Right renal cortex interstitium (tissue), 3 donors: ENCODE results near the gene NRXN3. TPM values are rescaled to one million over a fixed set of nuclear protein-coding genes. Genes with fewer than 3 reads are reported as not detected.
A peak's percentile ranks its signal among the peaks of the same experiment; 100 is the strongest.
"Not testable (repeated sequence)": the region's sequence is repeated elsewhere in the genome, so short reads cannot be mapped to it uniquely, and the experiment has no call there.

ENCODE experiments used
- DNase-seq, 3 donors: peaks; one replicate each; pipeline ENCODE4 v3.0.0-alpha.2; 2013; ENCODE audit warnings: low read depth in 3 of 3, low spot score in 2 of 3
- polyA plus RNA-seq, 3 donors: library from polyadenylated mRNA; unstranded; fragments of 120-200 nt; gene quantifications; one replicate each; pipeline ENCODE4 v1.2.1, GENCODE V29; 2013; ENCODE audit not compliant: insufficient read length in 3 of 3

NRXN3 gene
- polyA plus RNA-seq, 3 donors: 5.6 to 6.7 (median 5.9) TPM

DNA sequence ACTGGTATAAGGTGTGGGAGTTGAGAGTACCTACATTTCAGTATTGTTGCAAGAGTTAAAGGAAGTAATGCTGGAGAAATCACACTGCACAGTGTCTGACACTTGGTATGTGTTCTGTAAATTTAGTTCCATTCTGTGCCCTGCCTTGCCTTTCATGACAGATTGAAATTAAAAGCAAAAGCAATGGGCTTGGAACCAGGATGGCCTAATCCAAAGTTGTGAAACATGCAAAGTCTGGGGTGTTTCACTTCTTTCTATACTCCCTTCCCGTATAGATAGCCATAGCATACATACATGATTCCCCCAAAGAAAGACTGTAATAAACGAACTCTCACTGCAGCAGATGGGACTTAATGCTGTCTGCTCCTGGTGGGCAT lies 281.1 kb downstream of the NRXN3 start:
- DNase-seq: no peak

DNA sequence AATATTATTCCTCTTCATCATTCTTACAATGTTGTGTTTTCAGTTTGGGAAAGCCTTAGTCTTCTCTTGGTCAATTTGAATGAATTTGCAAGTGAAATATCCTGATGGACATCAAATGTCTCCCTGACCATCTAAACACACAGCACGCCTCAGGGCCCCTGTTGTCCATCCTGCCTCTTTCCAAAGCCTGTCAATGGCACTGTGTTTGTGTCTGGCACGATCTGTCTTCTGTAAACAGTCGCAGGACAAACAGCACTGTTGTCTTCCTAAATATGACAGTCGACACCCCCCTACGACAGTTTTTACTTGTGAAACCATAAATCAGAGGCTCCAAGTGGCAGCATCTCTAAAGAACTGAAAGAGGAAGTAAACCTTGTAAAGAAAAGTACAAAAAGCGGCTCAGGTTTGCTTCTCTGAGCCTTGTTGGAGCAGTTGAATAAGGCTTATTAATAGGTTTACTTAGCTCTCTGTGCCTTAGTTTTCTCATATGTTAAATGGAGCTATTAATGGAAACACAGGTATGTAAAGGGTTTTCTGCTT lies 285.8 kb downstream of the NRXN3 start:
- no peak for DNase-seq

DNA sequence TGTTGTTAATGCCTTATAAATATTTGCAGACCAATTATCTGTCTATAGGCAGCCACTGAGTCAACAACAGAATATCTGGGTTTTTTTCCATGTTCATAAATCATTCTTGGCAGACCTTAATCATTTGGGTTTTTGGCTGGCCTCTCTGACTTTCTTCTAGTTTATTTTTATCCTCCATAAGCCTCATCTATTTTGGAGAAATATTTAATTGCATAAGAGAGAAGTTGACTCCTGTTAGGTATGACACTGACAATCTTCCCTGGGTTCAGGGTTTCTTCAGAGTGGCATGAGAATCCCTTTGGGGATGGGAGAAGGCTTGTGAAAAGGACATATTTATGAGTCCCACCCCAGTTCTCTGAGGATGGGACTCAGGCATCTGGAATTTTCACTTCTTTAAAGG lies 299.8 kb downstream of the NRXN3 start:
- DNase-seq: no peak

DNA sequence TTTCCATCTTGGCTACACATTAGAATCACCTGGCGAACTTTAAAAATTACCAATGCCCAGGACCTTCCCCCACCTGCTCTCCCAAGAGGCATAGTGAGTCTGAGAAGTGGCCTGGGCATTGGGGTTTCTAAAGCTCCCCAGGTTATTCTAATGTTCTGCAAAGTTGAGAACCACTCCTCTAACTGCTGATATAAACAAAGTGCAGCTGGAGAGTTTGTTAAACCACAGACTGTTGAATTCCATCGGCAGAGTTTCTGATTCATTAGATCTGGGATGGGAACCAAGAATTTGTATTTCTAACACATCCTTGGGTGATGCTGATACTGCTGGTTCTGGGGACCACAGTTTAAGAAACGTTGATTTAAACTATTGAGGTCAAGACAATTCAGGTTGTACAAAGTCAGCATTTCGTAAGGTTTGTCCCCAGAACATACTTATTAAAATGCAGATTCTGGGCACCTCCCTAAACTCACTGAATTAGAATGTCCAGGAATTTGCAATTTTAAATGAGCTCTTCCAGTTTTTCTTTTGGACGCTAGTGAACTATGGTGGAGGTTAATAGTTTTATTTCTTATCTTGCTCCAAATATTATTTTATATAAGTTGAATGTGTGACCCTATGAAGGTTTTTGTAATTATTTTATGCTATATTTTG lies 309.1 kb downstream of the NRXN3 start:
- DNase-seq: no peak

DNA sequence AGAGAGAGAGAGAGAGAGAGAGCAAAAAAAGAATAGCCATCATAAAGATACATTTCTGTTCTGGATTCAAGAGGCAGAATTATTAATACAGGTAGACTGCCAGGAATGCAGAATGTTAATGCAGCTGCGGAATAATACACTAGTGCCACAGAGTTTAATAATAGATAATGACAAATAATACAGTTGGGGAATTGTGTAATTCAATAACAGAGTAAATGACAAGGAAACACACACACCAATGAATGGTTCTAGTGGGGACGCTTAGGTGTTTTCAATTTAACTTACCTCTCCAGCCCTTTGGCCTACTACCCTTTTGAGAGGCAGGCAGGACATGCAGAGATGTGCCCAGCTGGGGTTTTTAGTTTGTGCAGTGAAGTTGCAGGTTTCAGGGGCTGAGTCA lies 313.9 kb downstream of the NRXN3 start:
- no peak for DNase-seq

DNA sequence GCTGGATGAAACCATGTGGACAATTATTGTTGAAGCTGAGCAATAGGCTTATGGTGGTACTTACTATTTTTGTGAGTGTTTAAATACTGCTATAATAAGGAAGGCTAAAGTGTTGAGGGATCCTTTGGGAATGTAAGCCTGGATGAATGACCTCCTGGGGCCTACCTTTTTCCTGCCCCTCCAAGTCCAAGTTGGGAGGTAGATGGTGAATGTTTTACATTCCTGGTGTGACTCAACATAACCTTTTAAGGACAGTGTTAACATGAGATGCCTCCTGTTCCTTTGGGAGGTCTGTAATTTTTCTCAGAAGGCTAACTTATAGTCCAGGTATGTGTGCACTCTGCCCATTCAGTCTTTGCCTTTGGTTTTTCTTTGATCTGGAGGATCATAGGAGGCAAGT lies 315.9 kb downstream of the NRXN3 start:
- no peak for DNase-seq

DNA sequence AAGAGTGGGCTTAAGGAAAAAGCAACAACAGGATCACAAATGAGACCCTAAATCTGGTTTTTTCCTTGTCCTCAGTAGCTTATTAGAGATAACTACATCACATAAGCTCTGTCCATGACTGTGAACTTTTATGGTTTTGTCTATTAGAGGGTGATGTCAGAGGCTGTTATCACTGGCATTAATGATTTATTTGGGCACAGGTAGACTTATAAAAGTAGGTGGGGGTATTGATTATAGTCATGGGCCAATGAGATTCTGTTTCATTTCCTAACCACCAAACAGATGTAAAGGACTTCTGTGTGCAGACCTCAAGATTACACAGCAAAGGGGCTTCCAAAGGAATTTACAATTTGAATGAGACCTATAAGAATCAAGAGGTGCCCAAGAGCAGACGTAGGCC lies 316.4 kb downstream of the NRXN3 start:
- no peak for DNase-seq

DNA sequence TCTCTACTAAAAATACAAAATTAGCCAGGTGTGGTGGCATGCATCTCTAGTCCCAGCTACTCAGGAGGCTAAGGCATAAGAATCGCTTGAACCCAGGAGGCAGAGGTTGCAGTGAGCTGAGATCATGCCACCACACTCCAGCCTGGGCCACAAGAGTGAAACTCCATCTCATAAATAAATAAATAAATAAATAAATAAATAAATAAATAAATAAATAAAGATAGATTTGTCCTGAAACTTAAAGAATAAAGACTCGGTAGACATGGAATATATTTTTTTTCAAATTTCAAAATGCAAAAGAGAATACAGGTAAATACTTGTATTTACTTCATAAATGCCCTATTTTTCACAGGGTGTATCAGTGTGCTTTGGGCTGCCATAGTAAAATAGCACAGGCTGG lies 317.4 kb downstream of the NRXN3 start:
- DNase-seq: not testable (repeated sequence)

DNA sequence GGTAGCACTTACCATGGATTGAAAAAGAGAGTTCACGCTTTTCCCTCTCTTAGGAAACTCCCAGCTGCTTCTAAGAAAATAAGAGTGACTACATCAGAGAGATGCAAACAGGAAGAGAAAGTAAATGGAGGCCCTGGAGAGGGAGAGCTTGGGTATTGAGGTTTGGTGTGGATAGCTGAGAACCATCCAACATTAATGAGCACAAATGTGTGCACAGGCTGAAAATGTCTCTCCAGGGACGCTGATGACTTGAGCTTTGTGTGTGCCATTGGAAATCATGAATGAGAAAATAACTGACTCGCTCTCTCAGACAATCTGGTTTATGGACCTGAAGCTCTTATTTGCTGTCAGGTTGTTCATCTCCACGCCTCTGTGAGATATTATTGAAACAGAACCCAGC lies 318.8 kb downstream of the NRXN3 start:
- no peak for DNase-seq

DNA sequence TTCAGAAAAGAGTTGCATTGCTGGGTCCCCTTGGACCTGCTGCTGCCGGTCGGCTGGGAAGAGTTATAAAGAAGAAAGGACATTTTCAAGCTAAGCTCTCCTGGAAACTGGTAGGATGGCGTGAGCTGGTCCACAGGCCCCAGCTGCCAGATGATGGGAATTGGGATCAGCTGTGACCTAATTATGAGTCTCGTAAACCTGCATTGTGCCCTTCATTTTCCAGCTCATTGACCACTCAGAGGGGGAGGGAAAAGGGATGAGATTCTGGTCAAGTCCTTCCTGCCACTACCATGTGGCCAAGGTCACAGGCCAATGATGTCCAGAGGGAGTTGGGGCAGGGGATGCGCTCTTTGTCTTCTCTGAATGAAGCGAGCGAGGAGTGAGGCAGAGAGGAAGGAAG lies 320.9 kb downstream of the NRXN3 start:
- no peak for DNase-seq

DNA sequence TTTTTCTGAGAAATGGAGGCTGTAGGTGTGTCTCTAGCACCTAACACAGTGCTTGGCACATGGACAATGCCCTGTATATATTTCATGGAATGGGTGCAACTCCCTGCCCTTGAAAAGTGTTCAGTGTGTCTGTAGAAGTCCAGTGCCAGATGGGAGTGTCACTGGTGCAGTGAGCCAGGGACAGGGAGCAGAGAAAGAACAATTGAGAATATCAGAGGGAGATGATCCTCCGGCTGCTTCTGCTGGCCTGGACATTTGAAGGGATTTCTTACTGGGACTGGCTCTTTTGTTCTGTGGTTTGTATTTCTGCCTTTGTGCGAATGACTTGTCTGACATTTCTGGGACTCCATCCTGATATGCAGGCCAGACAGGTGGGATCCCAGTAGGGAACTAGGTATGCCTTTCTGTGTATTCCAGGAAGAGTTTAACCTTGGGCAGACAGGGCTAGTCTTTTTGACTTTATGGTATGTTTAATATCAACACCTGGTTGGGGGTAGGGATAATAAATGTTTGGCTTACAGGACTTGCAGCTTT lies 328.0 kb downstream of the NRXN3 start:
- no peak for DNase-seq

DNA sequence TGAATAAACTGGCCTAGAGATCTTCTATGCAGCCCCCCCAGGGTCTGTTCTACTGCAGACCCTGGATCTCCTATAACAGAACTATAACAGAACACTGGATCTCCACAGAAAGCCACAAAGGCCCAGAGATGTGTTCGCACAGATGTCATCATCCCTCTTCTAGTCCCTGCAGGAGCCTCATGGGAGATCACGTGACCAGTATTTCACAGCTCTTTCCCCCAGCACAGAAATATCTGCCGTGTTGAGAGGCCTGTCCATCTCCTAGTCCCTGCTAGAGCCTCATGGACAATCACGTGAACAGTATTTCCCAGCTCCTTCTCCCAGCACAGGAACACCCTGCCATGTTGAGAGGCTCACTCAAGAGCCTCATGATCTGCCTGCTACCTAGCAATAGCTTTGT lies 331.7 kb downstream of the NRXN3 start:
- DNase-seq: no peak

DNA sequence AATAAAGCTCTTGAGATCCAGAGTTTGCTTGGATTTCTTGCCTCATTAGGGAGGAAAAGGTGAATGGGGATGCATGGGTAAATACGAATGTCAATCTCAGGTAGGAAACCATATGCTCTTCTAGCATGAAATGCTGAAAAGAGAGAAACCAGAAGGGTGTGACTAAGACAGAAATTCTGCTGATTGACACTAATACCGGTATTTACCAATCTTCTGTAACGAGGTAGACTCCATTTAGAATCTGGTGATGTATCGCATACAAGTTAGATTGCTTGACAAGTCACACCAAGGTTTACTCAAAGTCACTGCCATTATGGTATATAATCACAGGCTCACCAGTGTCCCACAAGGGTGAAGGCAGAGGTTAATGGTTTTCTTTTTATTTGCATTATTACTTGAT lies 337.9 kb downstream of the NRXN3 start:
- no peak for DNase-seq

DNA sequence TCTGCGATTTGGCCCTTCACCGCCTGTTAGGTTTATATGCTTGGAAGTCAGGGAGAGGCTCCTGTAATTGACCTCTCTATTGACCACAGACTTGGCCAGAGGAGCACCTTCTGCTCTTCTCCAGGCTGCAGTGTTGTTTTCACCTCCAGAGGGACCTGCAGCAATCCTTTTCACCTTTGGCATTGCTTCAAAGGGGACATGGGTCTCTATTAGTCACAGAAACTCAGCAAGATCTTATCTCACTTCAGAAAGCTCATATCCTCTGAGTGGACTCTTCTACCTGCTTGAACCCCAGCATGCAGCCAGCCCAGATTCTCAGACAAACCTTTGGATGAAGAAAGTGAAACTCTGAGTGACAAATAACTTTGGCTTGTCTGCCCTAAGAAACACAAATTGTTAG lies 339.3 kb downstream of the NRXN3 start:
- DNase-seq: no peak

DNA sequence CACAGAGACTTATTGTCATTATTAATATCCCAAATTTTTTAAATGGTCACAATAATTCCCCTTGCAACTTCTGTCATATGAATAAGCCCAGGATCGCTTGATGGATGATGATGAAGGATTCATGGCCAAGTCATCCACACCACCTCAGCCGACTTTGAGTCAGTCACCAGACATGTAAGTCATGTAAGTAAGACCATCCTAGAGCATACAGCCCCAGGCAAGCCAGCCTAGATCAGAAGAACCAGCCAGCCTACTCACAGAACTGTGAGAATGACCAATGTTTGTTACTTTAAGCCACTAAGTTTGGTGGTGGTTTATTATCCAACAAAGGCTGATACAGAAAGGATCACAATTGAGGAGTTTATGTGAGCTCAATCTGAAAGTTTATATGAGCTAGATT lies 341.8 kb downstream of the NRXN3 start:
- DNase-seq: no peak

DNA sequence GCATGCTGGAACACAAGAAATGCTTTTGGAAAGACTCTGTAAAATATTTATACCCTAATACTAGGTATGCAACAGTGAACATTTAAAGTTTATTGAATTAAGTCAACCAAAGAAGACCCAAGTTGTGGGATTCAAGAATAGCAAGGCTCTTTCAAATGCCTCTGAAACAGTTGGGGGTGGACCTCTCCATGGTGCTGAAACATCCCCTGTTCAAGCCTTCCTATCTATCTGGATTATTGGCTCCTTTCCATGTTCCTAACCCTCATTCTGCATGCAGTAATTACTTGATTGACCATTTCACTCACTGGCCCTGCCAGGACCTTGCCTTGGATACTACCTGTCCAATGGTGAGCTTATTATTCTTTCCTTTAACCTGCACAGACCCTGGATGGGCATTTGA lies 349.7 kb downstream of the NRXN3 start:
- DNase-seq: peak in 2 of 3 donors; percentile 48 to 54

DNA sequence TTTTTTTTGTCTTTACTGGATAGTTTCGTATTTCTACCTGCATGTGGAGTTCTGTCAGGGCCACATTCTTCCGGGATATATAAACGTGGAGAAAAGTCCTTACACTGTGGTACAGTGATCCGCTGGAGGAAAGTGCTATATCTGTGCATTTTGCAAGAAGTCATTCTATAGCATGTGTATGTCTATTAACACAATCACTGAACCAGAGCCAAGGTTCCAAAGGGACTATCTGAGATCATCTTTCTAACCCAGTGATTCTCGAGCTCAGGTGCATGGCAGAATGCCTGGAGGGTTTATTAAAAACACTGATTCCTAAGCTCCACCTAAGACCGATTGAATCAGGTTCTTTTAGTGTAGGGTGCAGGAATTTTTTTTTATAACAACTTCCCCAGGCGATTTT lies 354.0 kb downstream of the NRXN3 start:
- DNase-seq: no peak

DNA sequence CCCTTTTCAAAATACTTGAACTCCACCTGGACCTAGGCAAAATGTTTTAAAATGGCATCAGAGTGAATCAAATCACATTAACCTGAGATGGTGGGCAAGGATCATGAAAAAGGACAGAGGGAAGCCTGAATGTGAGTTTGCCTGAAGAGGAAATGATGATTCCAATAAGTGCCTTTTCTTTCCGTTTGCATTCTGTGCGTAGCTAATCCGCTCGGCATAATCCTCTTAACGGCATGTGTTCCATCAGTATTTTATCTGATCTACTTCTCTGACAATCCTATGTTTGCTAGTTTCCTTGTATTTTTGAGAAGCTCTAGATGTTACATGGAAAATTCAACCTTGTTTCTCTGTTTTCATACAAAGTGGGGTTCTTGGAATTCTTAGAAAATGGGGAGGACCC lies 354.6 kb downstream of the NRXN3 start:
- DNase-seq: no peak

DNA sequence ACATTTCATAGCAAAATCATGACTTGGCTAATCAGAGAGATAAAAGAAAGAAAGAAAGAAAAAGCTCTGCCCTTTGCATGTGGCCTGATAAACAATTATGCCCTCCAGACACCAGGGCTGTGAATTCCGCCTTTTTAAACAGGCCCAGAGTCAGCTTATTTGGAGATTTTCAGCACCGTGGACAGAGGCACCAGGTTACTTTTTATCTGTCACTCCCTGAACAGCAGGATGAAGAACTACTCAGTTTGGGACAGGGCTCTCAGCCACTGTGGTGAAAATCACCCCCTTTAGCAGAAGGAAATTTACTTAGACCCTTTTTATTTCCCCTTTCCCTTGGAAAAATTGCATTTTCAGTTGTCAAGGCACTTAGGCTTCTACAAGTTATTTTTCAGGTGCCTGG lies 359.9 kb downstream of the NRXN3 start:
- DNase-seq: peak; percentile 10 to 44 (median 32)

DNA sequence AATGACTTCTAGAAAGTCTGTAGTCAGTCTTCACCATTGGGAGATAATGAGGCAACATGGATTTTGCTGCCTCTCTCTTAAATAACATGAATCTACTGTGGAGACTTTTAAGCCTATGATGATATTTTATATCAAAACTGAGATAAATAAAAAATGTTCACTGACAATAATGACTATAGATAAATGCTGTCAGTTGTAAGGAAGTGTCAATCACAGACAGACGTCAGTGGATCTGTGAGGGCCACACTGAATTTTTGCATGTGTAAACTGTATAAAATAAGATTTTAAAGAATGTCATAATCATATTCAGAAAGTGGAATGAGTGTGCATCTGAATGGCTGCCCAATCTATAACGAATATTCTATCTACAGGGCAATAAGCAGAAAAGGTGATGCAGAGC lies 364.0 kb downstream of the NRXN3 start:
- DNase-seq: no peak

DNA sequence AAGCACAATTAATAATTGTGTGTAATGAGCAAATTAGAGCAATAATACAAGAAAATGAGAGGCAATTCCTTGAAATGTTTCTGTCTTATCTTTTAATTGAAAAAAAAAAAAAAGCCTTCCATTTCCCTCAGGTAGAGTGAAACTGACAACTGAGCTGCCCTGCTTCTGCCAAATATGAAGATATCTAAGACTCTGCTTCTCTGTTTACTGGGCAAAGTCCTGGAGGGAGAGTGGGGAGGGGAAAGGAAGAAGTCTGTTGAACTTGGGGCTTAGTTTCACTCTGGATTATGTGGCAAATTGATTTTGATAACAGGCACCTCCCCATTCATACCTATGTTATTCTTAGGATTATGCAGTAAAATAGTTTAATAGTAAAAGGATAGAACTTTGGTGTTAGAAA lies 364.9 kb downstream of the NRXN3 start:
- no peak for DNase-seq

DNA sequence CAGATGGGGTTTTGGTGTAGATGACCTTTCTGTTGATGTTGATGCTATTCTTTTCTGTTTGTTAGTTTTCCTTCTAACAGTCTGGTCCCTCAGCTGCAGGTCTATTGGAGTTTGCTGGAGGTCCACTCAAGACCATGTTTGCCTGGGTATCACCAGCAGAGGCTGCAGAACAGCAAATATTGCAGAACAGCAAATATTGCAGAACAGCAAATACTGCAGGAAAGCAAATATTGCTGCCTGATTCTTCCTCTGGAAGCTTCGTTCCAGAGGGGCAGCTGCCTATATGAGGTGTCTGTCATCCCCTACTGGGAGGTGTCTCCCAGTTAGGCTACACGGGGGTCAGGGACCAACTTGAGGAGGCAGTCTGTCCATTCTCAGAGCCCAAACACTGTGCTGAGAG lies 371.6 kb downstream of the NRXN3 start:
- not testable (repeated sequence) for DNase-seq

DNA sequence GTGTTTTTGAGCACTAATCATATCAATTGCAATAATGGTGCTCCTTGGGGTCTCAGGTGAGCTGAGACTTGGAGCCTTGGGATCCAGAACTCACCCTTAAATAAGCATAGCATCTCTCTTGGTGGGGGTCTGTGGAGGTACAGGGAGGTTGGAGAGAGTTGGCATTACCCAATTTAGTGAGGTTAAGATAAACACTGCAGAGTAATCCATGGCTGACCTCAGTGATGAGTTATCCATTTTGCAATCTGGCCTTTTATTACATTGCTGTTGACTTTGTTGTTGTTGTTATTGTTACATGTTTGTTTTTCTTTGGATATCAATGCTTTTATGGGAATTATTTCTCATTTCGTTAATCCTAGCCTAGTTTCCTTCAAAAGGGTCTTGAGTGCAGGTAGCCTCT lies 373.3 kb downstream of the NRXN3 start:
- DNase-seq: no peak
